Articular chondrocyte of knee joint (primary cell): ENCODE results near the gene PSTPIP1. TPM values are rescaled to one million over a fixed set of nuclear protein-coding genes. Genes with fewer than 3 reads are reported as not detected.

Experiments
- small RNA-seq: library from RNA; depleted of rRNA; stranded (forward); fragments of <200 nt; gene quantifications from one replicate; pipeline ENCODE3, GENCODE V24; 2012
- total RNA-seq: library from RNA; depleted of rRNA; stranded (reverse); fragments of >200 nt; gene quantifications from 2 replicates; pipeline ENCODE4 v1.2.3, GENCODE V29; 2012

PSTPIP1 gene
- 10.1 and 10.2 TPM in 2 replicates for total RNA-seq

GRCh38 chr15:76994971-76995945 lies at the start of gene PSTPIP1:
Gene PSTPIP1, plus strand, starts transcription at chr15:76995126. Its CDS starts 448 bp downstream, at chr15:76995574.

GRCh38 chr15:77070495-77071304 lies 75.8 kb downstream of the PSTPIP1 start, which contains the start of gene TSPAN3:
Gene TSPAN3, minus strand, starts transcription at chr15:77071109. Its CDS starts 155 bp downstream, at chr15:77070954.

Small RNAs within 50 kb of the gene (small RNA-seq; reads per million reads assigned to genes)
- not detected for gene RN7SL278P

Other genes with a start within 250 kb of the PSTPIP1 start
- 14.5 and 15.1 TPM in 2 replicates for gene SCAPER, start 89.8 kb upstream of the PSTPIP1 start, total RNA-seq
- 82.2 and 85.5 TPM in 2 replicates for gene RCN2, start 63.4 kb upstream of the PSTPIP1 start, total RNA-seq
- 324 and 371 TPM in 2 replicates for gene TSPAN3, start 76.0 kb downstream of the PSTPIP1 start, total RNA-seq